Measurements from ENCODE around the gene TRIM68.

Gene TRIM68

GRCh38 chr11:4607781-4608666 is at the start of gene TRIM68:
Gene TRIM68 (minus strand): TSS chr11:4608231. CDS start chr11:4605504, 2,727 bp downstream.
- peak; percentile 94 for DNase-seq

- no peak for DNase-seq
Observed at GRCh38 chr11:4654635-4655369, 46.8 kb upstream of the TRIM68 start.

GRCh38 chr11:4647766-4648165 is 39.7 kb upstream of the TRIM68 start:
- no peak for DNase-seq

GRCh38 chr11:4645974-4646373 is 37.9 kb upstream of the TRIM68 start:
- DNase-seq, result no peak

GRCh38 chr11:4644233-4644632 is 36.2 kb upstream of the TRIM68 start:
- no peak for DNase-seq

- DNase-seq, result no peak
Observed at GRCh38 chr11:4643682-4644081, 35.7 kb upstream of the TRIM68 start, which contains the start of gene OR51E1. Gene OR51E1 (plus strand): TSS chr11:4643982. CDS start chr11:4652527, 8,545 bp downstream.

- no peak for DNase-seq
Observed at GRCh38 chr11:4643076-4643475, 35.0 kb upstream of the TRIM68 start.

- no peak for DNase-seq
Observed at GRCh38 chr11:4642043-4642442, 34.0 kb upstream of the TRIM68 start.

- DNase-seq, result no peak
Observed at GRCh38 chr11:4641501-4641900, 33.5 kb upstream of the TRIM68 start.

- no peak for DNase-seq
Observed at GRCh38 chr11:4639931-4640330, 31.9 kb upstream of the TRIM68 start.

- DNase-seq, result no peak
Observed at GRCh38 chr11:4637662-4638047, 29.6 kb upstream of the TRIM68 start.

GRCh38 chr11:4636962-4637661 is 29.1 kb upstream of the TRIM68 start, which contains the start of gene OR51D1:
Gene OR51D1 (plus strand): TSS chr11:4637477. CDS start chr11:4639791, 2,314 bp downstream.
- peak; percentile 67 for DNase-seq

- no peak for DNase-seq
Observed at GRCh38 chr11:4636136-4636535, 28.1 kb upstream of the TRIM68 start.

GRCh38 chr11:4626207-4627099 is 18.4 kb upstream of the TRIM68 start:
- DNase-seq, result peak; percentile 23

- no peak for DNase-seq
Observed at GRCh38 chr11:4619514-4619913, 11.5 kb upstream of the TRIM68 start.

GRCh38 chr11:4615856-4616444 is 7.9 kb upstream of the TRIM68 start:
- no peak for DNase-seq

- no peak for DNase-seq
Observed at GRCh38 chr11:4611986-4612385, 4.0 kb upstream of the TRIM68 start.

GRCh38 chr11:4610258-4610935 is 2.4 kb upstream of the TRIM68 start:
- DNase-seq, result no peak

GRCh38 chr11:4607096-4607495 is 935 bp downstream of the TRIM68 start:
- no peak for DNase-seq

- DNase-seq, result no peak
Observed at GRCh38 chr11:4606231-4607015, 1.6 kb downstream of the TRIM68 start.

Measured in activated CD8-positive, alpha-beta memory T cell treated with anti-CD3 and anti-CD28 coated beads, Interleukin-2, amount 50 U/mL, for 4 hours (primary cell).